HepG2 (cell line): ENCODE data around the gene IFI27. TPM values are rescaled to one million over a fixed set of nuclear protein-coding genes. Genes with fewer than 3 reads are reported as not detected.

Source experiments
- ATAC-seq: fragments of 200-7000 bp; cut with Tn5 transposase; 3 replicates; pipeline ENCODE4 v1.9.1; 2020; ENCODE audit warnings: mild to moderate bottlenecking, moderate library complexity
- BruUV-seq: library from RNA; stranded (reverse); fragments of 400-500 nt; replicated peaks from 2 replicates; lab custom pipeline; 2021; lab: Mats Ljungman, UMichigan
- CTCF ChIA-PET: fragments of 300-600 bp; formaldehyde crosslinking; extraction: SDS; loops from one replicate; lab custom pipeline; 2021; ENCODE audit warnings: low total read pairs, inconsistent platforms, low intra/inter-chr PET ratio; lab: Yijun Ruan, JAX
- POLR2A ChIA-PET: fragments of 350-600 bp; sonication (Branson Sonifier 250); formaldehyde crosslinking; loops from one replicate; lab custom pipeline; 2020; ENCODE audit warnings: antibody characterized with exemption, inconsistent platforms; lab: Yijun Ruan, JAX
- DNase-seq: peaks from one replicate; pipeline ENCODE4 v3.0.0-alpha.2; 2015; ENCODE audit warnings: low spot score
- FAIRE-seq: peaks from 3 replicates; lab custom pipeline; 2011; peaks lifted over from hg19 to GRCh38; lab: Jason Lieb, UNC
- H2AFZ ChIP-seq: one replicate; pipeline ENCODE4 v1.6.1; 2011; ENCODE audit warnings: low read length, inconsistent platforms
- H3K27ac ChIP-seq: fragments of 300-600 bp; 3 replicates; pipeline ENCODE4 v1.8.0; 2011; ENCODE audit warnings: mixed run types, mild to moderate bottlenecking, mixed read lengths, low read length, inconsistent platforms; ENCODE audit not compliant: insufficient read depth; ENCODE audit errors: extremely low read length
- H3K27me3 ChIP-seq, 2 experiments: fragments of 200-600 bp in 1 of 2; 2 replicates in 1 of 2; 3 replicates in 1 of 2; pipeline versions ENCODE4 v1.6.0 to v1.8.0; 2011; ENCODE audit warnings: low read length in 2 of 2, mild to moderate bottlenecking in 2 of 2, moderate library complexity in 2 of 2, inconsistent platforms in 1 of 2; ENCODE audit not compliant: insufficient read depth in 2 of 2, control insufficient read depth in 1 of 2
- H3K36me3 ChIP-seq, 2 experiments: fragments of 200-600 bp in 1 of 2; replicated peaks in 1 of 2; 2 replicates in 1 of 2; 3 replicates in 1 of 2; pipeline versions ENCODE4 v1.5.1 to v1.8.0; 2011; ENCODE audit warnings: low read length in 2 of 2, inconsistent platforms in 1 of 2; ENCODE audit not compliant: insufficient read depth in 2 of 2, control insufficient read depth in 1 of 2
- H3K4me1 ChIP-seq: 2 replicates; pipeline ENCODE4 v1.5.1; 2012; ENCODE audit warnings: low read length, inconsistent platforms; ENCODE audit not compliant: insufficient read depth
- H3K4me2 ChIP-seq: 2 replicates; pipeline ENCODE4 v1.6.0; 2011; ENCODE audit warnings: low read depth, low read length, inconsistent platforms
- H3K4me3 ChIP-seq, 3 experiments: fragments of 200-600 bp in 1 of 3; sonication (generic), shearing (Covaris generic) in 1 of 3; replicated peaks in 1 of 3; 2 replicates each; pipeline ENCODE4 v1.5.1; 2011 to 2016; ENCODE audit warnings: low read length in 3 of 3, inconsistent platforms in 2 of 3, low read depth in 2 of 3, mild to moderate bottlenecking in 2 of 3, control low read depth in 1 of 3, mixed read lengths in 1 of 3; ENCODE audit not compliant: insufficient read depth in 1 of 3
- H3K79me2 ChIP-seq: one replicate; pipeline ENCODE4 v1.6.1; 2011; ENCODE audit warnings: low read length, inconsistent platforms; ENCODE audit not compliant: insufficient read depth
- H3K9ac ChIP-seq: 2 replicates; pipeline ENCODE4 v1.6.0; 2011; ENCODE audit warnings: mild to moderate bottlenecking, low read depth, low read length, inconsistent platforms; ENCODE audit not compliant: insufficient read depth
- H3K9me3 ChIP-seq: 2 replicates; pipeline ENCODE4 v1.5.1; 2012; ENCODE audit warnings: mild to moderate bottlenecking, low read length
- H4K20me1 ChIP-seq: 2 replicates; pipeline ENCODE4 v1.6.0; 2011; ENCODE audit warnings: inconsistent platforms, mild to moderate bottlenecking, low read length, moderate library complexity; ENCODE audit not compliant: insufficient read depth
- HES4 ChIP-seq: sonication (generic); formaldehyde crosslinking; IDR thresholded peaks from 2 replicates; pipeline ENCODE4 v1.9.0; 2021; ENCODE audit warnings: mild to moderate bottlenecking, missing genetic modification reagents, borderline replicate concordance
- JUNB ChIP-seq: sonication (generic); formaldehyde crosslinking; IDR thresholded peaks from 2 replicates; pipeline ENCODE4 v1.8.0; 2022; ENCODE audit warnings: missing genetic modification reagents, mild to moderate bottlenecking, borderline replicate concordance
- KLF16 ChIP-seq, 2 experiments: sonication (generic) in 1 of 2; formaldehyde crosslinking in 1 of 2; IDR thresholded peaks; 2 replicates each; pipeline versions ENCODE4 v1.6.1 to v1.8.0; 2016 to 2023; ENCODE audit warnings: missing genetic modification reagents in 2 of 2, missing compliant biosample characterization in 1 of 2
- MED13 ChIP-seq: sonication (generic); formaldehyde crosslinking; IDR thresholded peaks from 2 replicates; pipeline ENCODE4 v1.5.0; 2020; ENCODE audit warnings: missing genetic modification reagents
- NFKB2 ChIP-seq: sonication (generic); formaldehyde crosslinking; IDR thresholded peaks from 2 replicates; pipeline ENCODE4 v1.4.0; 2020; ENCODE audit warnings: missing genetic modification reagents, borderline replicate concordance
- ZNF20 ChIP-seq: sonication (generic); formaldehyde crosslinking; IDR thresholded peaks from 2 replicates; pipeline ENCODE4 v1.4.0; 2020; ENCODE audit warnings: mild to moderate bottlenecking, moderate library complexity, missing genetic modification reagents
- WGBS: methylation state at CpG from one replicate; pipeline ENCODE4 v1.1.6; 2017; ENCODE audit warnings: low lambda C conversion rate; 5-methylcytosine and 5-hydroxymethylcytosine counted together
- in situ Hi-C: cut with HindIII; loops from 2 replicates; pipeline ENCODE4 v1.10.0; 2017; ENCODE audit warnings: low pct_unique_long_range_greater_than_20kb; ENCODE audit not compliant: extremely low pct_ligation_motif_present
- intact Hi-C: fragments of 100-400 bp; cut with micrococcal nuclease; formaldehyde crosslinking; loops from one replicate; pipeline ENCODE4 v1.10.0; 2022; ENCODE audit not compliant: unreplicated experiment
- polyA plus RNA-seq, 8 experiments: library from polyadenylated mRNA; depleted of rRNA in 3 of 8; stranded (reverse) in 7 of 8; unstranded in 1 of 8; fragments of >200 nt; fragmentation: Illumina TruSeq in 4 of 8; extraction: Trizol in 4 of 8; gene quantifications; 2 replicates each; pipeline versions ENCODE4 v1.2.1 to v1.2.3, GENCODE V29; 2011 to 2016; ENCODE audit warnings: low read depth in 4 of 8, missing spikeins in 1 of 8, mixed read lengths in 1 of 8; ENCODE audit not compliant: insufficient read depth in 1 of 8
- total RNA-seq, 5 experiments: library from RNA; depleted of rRNA; stranded (reverse); fragments of >200 nt; fragmentation: Illumina TruSeq; extraction: Trizol; gene quantifications; 2 replicates each; pipeline ENCODE4 v1.2.3, GENCODE V29; 2016; ENCODE audit warnings: low read depth in 1 of 5
- TF ChIP-seq, protein P1 (sequence below): fragments of 450-650 bp; IDR thresholded peaks from 2 replicates; pipeline ENCODE4 v1.6.1; 2016

The IFI27 gene
- total and polyA plus RNA-seq, 2 of the 13 experiments (the other 11 are each of a cell fraction or from before 2014, with no cell fraction given) = 1.2 to 1.7 TPM

DNA sequence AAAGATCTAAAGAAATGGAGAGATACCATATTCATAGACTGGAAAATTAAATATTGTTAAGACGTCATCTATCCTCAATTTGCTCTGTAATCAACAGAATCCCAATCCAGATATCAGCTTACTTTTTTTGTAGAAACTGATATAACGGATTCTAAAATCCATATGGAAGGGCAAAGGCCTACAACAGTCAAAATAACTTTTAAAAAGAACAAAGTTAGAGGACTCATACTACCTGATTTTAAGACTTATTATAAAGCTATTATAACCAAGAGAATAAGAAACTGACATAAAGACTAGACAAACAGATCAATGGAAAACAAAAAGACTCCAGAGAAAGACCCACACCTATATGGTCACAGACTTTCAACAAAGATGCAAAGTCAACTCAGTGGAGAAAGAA lies 35.5 kb upstream of the IFI27 start:
- ATAC-seq (no peak), FAIRE-seq (no peak), DNase-seq (no peak)
- no peaks in the 10 kb centered on the region for H3K27me3 ChIP-seq
- H4K20me1 ChIP-seq = peaks cover 38% of the 10 kb centered on the region
- BruUV-seq = no TSS peak
- ChIA-PET CTCF (no interaction called here), POLR2A (no interaction called here)
- no peak overlapping the region for H3K4me2 ChIP-seq
- intact Hi-C loops (no loop called here), in situ Hi-C loops (no loop called here)
- H3K36me3 ChIP-seq = peaks cover 3 to 22% of the 10 kb centered on the region in 2 experiments; a peak in 3 of 5 replicates
- WGBS = 94% methylated on average over 2 of the region's 2 CpGs
- H3K27ac ChIP-seq = no peak overlapping the region
- H2AFZ ChIP-seq = no peak overlapping the region
- H3K4me3 ChIP-seq = no peak overlapping the region
- H3K9ac ChIP-seq = no peak overlapping the region
- TF ChIP-seq ZNF20 (CRISPR knock-in tag) = no peak
- H3K9me3 ChIP-seq = peaks cover 24% of the 10 kb centered on the region
- peaks cover 49% of the 10 kb centered on the region for H3K4me1 ChIP-seq
- H3K79me2 ChIP-seq = peaks cover 92% of the 10 kb centered on the region

DNA sequence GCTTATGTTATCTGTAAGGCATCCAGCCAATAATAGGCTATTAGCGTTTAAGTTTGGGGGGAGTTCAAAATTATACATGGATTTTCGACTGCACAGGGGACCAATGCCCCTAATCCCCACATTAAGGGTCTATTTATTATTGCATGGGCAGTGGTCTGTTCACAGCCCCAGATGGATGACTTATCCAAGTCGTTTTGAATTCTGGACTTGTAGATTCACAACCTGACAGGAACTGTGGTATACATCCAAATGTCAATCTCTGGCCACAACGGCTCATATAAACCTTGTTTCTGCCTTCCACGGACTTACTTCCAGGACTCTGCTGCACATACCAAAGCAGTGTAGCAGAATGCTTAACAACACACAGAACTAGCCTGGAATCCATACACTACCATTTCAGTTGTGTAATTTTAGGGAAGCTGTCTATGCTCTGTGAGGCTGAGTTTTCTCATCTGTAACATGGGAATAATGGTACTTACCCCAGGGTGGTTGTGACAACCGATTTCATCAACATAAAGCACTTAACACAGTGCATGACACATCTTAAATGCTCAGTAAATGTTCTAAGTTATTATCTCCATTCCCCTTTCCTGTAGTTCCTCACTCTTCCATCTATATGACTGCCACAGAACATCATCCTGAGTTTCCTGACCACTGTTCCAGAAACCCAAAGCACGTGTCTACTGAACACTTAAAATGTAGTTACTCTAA lies 33.3 kb upstream of the IFI27 start:
- H3K4me1 ChIP-seq = peaks cover 58% of the 10 kb centered on the region
- peak overlapping the region; percentile 20; the same call in 1 of the 2 replicates for H3K9ac ChIP-seq
- H3K27ac ChIP-seq = no peak overlapping the region
- TF ChIP-seq, protein P1, sequence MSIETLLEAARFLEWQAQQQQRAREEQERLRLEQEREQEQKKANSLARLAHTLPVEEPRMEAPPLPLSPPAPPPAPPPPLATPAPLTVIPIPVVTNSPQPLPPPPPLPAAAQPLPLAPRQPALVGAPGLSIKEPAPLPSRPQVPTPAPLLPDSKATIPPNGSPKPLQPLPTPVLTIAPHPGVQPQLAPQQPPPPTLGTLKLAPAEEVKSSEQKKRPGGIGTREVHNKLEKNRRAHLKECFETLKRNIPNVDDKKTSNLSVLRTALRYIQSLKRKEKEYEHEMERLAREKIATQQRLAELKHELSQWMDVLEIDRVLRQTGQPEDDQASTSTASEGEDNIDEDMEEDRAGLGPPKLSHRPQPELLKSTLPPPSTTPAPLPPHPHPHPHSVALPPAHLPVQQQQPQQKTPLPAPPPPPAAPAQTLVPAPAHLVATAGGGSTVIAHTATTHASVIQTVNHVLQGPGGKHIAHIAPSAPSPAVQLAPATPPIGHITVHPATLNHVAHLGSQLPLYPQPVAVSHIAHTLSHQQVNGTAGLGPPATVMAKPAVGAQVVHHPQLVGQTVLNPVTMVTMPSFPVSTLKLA = peak; percentile 50; the same call in 1 of the 2 replicates
- no peak for TF ChIP-seq KLF16 (CRISPR knock-in tag; IDR thresholded peaks at IDR 0.05)
- TF ChIP-seq NFKB2 (CRISPR knock-in tag) = no peak
- TF ChIP-seq HES4 (CRISPR knock-in tag) = no peak
- no peak for TF ChIP-seq JUNB (CRISPR knock-in tag)
- no peak for TF ChIP-seq MED13 (CRISPR knock-in tag)
- peaks cover 16% of the 10 kb centered on the region for H3K9me3 ChIP-seq
- H3K4me2 ChIP-seq = peak overlapping the region; percentile 79
- DNase-seq (no peak), ATAC-seq (no peak), FAIRE-seq (no peak)
- intact Hi-C loops (no loop called here), in situ Hi-C loops (no loop called here)
- H3K36me3 ChIP-seq = peaks cover 3 to 22% of the 10 kb centered on the region in 2 experiments; a peak in 3 of 5 replicates
- 70% methylated on average over 7 of the region's 7 CpGs for WGBS
- peaks cover 94% of the 10 kb centered on the region for H3K79me2 ChIP-seq
- ChIA-PET POLR2A (no interaction called here), CTCF (no interaction called here)
- H3K4me3 ChIP-seq = peak overlapping the region in 2 of 3 experiments; percentile 8; a peak in 4 of 6 replicates
- no peaks in the 10 kb centered on the region for H3K27me3 ChIP-seq
- peaks cover 38% of the 10 kb centered on the region for H4K20me1 ChIP-seq
- no peak overlapping the region for H2AFZ ChIP-seq
- no TSS peak for BruUV-seq
